Right kidney (tissue), 1 donor: Measurements from ENCODE around the gene TMEM9B.
"Not testable (repeated sequence)": the region's sequence is repeated elsewhere in the genome, so short reads cannot be mapped to it uniquely, and the experiment has no call there.

Experiments
- DNase-seq: peaks from one replicate; pipeline ENCODE4 v3.0.0-alpha.2; 2016

TMEM9B gene

GRCh38 chr11:8980485-8980884 lies 16.2 kb upstream of the TMEM9B start:
- no peak for DNase-seq

- DNase-seq: not testable (repeated sequence)
Measured at GRCh38 chr11:8979365-8979764, 15.1 kb upstream of the TMEM9B start.

DNA sequence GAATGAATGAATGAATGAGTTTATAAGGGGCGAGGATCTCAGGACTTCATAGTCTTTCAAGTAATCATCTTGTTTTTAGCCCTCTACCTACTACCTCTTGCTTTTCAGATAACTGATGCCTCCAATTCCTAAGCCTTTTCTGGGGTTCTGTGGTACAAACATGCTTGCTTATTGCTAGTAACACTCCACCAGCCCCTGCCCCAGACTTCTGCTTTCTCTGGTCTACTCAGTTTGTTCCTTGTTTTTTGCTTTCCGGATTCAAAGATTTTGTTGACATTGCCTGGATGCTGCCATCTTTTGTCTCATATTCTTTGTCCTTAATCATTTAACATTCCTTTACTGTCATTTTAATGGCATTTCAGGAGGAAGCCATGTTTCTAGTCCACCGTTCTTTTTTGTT lies 8.9 kb upstream of the TMEM9B start:
- no peak for DNase-seq

- DNase-seq: no peak
Measured at GRCh38 chr11:8971924-8972316, 7.7 kb upstream of the TMEM9B start.

DNA sequence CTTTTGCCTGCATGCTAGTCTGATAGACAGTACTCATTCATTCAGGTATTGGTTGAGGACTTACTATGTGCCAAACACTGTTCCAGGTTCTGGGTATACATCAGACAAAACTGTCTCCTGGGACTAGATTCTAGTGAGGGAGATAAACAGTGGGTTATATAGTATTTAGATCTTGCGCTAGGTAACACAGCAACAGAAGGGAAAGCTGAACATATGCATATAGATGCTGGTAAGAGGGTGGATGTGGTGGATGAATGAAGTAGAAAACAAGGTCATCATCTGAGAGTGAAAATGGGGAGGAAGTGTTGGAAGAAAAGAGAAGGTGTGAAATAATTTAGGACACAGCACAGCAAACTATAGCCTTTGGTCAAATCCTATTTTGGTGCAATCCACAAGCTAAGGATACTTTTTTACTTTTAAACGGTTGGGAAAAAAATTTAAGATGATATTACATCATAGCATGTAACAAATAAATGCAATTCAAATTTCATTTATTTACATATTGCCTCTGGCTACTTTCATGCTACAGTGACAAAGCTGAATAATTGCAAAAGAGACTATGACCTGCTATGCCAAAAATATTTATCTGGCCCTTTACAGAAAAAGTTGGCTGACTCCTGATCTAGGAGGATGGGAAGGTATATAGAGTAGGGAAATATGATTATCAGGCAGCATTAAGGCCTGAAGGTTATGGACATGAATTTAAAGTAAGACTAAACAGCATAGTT lies 7.1 kb upstream of the TMEM9B start:
- DNase-seq: no peak

GRCh38 chr11:8967184-8967583 lies 2.9 kb upstream of the TMEM9B start:
- no peak for DNase-seq

DNA sequence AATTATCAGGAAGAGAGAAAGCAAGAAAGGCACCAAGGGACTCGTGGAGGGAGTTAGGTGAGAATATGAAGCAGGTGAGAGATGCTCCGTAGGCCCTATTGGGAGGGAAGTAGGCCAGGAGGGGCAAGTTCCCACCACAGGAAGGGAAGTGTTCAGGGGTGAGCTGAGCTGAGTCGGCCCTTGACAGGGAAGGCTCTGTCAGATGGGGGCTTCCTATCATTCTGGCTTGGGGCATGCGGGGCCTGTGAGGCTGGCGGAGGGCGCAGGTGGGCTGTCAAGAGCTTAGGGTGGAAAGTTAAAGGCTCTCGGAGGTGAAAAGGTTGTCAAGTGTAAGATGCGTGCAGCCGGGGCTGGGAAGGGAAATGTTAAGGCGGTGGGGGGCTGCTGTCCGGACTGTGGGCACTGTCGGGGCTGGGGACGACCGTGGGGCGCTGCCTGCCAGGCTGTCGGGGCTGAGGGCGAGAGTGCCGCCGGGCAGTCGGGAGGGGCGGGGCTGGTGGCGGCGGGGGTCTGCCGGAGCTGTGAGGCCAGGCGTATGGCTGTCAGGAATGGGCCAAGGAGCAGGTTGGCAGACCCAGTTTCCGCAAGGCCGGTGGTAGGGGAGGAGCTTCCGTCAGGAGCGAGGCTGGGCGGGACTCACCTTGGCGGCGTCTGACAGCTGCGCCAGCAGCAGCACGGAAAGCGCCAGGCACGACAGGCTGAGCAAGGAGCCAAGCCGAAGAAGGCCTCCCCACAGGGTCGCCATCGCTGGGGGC lies 496 bp downstream of the TMEM9B start:
- DNase-seq: no peak

- no peak for DNase-seq
Measured at GRCh38 chr11:8962841-8963240, 1.4 kb downstream of the TMEM9B start.

- no peak for DNase-seq
Measured at GRCh38 chr11:8961401-8961800, 2.8 kb downstream of the TMEM9B start.

- DNase-seq: peak; percentile 28
Measured at GRCh38 chr11:8959546-8960166, 4.6 kb downstream of the TMEM9B start.

GRCh38 chr11:8956860-8957259 lies 7.4 kb downstream of the TMEM9B start:
- no peak for DNase-seq

- no peak for DNase-seq
Measured at GRCh38 chr11:8948886-8949285, 15.4 kb downstream of the TMEM9B start.

GRCh38 chr11:8947230-8947943 lies 16.9 kb downstream of the TMEM9B start:
- DNase-seq: no peak

- DNase-seq: no peak
Measured at GRCh38 chr11:8942518-8943066, 21.6 kb downstream of the TMEM9B start, which contains the start of gene ASCL3. Gene ASCL3 (minus strand): TSS chr11:8943016. CDS start chr11:8938161, 4,855 bp downstream.

DNA sequence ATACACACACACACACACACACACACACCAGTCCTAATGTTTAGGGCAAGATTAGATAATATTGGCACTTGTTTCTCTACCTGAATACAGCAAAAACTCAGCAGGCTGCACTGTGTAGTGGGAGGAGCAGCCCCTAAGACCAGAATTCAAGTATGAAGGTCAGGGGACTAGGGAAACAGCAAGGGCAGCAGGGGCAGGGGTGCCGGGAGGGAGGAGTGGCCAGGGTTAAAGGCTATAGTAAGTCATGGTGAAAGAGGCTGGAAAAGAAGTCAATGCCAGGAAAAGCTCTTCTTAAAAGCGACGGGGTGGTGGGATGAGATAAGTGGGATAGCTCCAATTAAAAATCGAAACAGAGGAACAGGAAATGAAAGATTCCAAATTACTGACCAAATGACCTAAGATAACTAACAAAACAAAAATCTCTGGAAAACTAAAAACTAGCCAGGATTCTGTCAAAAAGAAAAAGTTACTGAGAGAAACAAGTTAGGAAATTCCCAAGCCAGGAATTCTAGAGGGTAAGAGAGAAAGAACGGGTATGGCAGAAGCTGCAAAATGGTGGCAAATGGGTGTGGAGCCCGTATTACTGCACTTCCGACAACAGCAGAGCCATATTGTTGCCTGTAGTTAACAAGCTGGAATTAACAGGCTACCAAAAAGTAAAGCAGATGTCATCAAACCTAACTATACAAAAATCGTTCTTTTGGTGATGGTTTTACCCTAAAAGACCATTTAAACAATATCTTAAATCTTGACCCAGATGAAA lies 22.7 kb downstream of the TMEM9B start:
- no peak for DNase-seq

DNA sequence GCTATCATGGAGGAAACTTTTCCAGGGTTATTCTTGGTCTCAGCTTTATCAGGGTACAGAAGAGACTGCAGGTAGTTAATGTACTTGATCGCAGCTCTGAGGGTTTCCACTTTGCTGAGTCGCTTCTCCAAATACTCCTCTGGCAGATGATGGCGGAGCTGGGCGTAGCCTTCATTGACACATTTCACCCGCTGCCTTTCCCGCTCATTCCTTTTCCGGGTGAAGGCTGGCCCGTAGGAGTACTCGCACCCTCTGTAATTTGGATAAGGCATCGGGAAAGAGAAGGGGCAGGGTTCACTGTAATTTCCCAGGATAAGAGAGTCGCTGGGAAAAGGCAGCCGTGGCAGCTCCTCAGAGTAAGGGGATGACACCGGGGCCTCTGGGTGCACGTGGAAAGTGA lies 26.6 kb downstream of the TMEM9B start:
- DNase-seq: no peak

- DNase-seq: no peak
Measured at GRCh38 chr11:8937159-8937558, 27.1 kb downstream of the TMEM9B start.

DNA sequence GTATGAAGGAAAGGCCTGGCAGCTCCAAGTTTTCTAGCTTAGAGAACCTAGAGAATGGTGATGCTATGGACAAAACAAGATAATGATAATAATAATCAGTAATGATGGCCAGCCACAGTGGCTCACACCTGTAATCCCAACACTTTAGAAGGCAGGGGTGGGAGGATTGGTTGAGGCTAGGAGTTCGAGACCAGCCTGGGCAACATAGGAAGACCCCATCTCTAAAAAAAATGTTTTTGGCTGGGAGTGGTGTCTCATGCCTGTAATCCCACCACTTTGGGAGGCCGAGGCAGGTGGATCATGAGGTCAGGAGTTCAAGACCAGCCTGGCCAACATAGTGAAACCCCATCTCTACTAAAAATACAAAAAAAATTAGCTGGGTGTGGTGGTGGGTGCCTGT lies 28.5 kb downstream of the TMEM9B start:
- not testable (repeated sequence) for DNase-seq

DNA sequence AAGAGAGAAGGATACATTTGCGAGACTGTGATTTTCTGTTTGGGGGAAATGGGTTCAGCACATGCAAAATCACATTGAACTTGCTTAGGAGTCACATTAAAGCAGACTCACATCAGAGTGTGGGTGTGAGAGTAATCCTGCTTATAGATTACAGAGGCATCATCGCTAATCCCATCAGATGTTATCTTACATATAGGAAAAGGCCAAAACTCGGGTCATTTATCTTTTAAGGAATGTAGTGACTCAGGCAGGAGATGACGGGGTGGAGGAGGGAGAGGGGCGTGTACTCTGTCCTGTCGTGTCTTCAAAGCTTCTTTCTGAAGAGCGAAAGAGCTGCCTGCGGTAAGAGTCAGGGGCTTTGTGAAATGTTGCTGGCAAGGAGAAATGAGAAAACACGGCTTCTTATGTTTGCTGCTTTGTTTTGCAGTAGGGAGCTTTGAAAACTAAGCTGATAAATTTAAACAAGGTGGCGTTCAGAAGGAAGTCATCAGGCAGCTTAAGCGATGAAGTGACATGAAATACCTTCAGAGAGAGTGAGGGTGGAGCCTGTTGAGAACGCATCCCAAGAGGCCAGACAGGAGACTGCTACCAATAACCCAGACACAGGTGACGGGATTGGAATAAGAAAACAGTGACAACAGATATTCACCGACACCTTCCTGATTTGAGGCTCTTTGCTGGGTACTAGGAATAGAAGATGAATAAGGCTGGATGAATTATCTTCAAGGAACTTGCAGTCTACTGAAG lies 29.3 kb downstream of the TMEM9B start:
- DNase-seq: no peak

- no peak for DNase-seq
Measured at GRCh38 chr11:8933931-8934330, 30.3 kb downstream of the TMEM9B start.
